MM.1S (cell line): ENCODE measurements around the gene WDR41.

Experiments used
- CTCF ChIP-seq: fragments of 300-600 bp; sonication (generic); IDR thresholded peaks from 2 replicates; pipeline ENCODE4 v1.5.1; 2016; ENCODE audit warnings: antibody characterized with exemption, low read length, mixed read lengths
- EZH2 ChIP-seq: fragments of 300-600 bp; sonication (generic); optimal IDR thresholded peaks from 2 replicates; pipeline ENCODE3; 2017; ENCODE audit warnings: low read depth, mild to moderate bottlenecking, antibody characterized with exemption, low read length, mixed read lengths
- EZH2phosphoT487 ChIP-seq: fragments of 300-600 bp; sonication (generic); IDR thresholded peaks from 2 replicates; pipeline ENCODE4 v1.6.1; 2018; ENCODE audit warnings: antibody characterized with exemption, low read length

DNA sequence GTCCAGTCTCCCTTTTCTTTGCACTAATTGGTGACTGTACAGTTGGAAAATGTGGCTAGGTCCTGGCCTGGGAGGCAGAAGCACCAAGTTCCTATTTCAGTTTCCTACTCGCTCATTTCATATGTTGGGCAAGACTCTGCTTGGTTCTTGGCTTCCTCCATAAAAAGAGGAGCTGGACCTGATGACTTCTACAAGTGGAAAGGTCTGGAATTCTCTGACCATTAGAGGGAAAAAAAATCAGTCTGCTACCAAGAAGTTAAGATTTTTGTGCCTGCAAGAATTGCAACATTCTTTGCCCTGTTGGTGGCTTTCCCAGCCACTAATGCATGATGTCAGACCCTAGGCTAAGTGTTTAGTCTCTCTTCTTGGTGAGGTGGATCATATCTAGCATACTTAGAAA lies 91.5 kb downstream of the WDR41 start:
- TF ChIP-seq CTCF: no peak
- TF ChIP-seq EZH2: no peak
- TF ChIP-seq EZH2phosphoT487: no peak
